ENCODE results near the gene DBX2. TPM values are rescaled to one million over a fixed set of nuclear protein-coding genes. Genes with fewer than 3 reads are reported as not detected.
"Not testable (repeated sequence)": the region's sequence is repeated elsewhere in the genome, so short reads cannot be mapped to it uniquely, and the experiment has no call there.

DBX2 gene
- total RNA-seq = not detected in 2 replicates

GRCh38 chr12:45050751-45051571 is at the start of gene DBX2:
DBX2 (minus strand) TSS chr12:45051099; CDS start chr12:45050927, 172 bp downstream.
- DNase-seq (ENCODE audit: extremely low read depth, low read depth, low spot score) = no peak

- no peak for DNase-seq (ENCODE audit: extremely low read depth, low read depth, low spot score)
Measured at GRCh38 chr12:45098766-45099165, 47.9 kb upstream of the DBX2 start.

- DNase-seq (ENCODE audit: extremely low read depth, low read depth, low spot score) = not testable (repeated sequence)
Measured at GRCh38 chr12:45095417-45095816, 44.5 kb upstream of the DBX2 start.

DNA sequence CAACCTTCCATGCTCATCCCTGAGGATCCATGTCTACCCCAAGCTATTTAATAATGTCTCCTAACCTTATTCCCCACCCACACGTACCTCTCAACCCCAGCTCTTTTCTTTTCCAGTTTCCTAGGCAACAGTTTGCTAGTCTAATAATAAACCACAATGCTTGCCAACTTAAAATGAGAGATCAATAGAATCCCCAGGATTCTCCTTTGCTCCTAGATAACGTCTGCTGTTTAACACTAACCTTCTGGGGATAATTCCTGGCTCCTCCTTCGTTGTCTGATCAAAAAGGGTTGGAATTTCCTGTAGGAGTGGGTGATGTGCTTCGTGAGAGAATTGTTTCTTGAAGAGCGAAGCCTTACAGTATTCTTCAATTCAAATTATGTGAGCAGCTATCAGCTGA is 42.2 kb upstream of the DBX2 start:
- no peak for DNase-seq (ENCODE audit: extremely low read depth, low read depth, low spot score)

DNA sequence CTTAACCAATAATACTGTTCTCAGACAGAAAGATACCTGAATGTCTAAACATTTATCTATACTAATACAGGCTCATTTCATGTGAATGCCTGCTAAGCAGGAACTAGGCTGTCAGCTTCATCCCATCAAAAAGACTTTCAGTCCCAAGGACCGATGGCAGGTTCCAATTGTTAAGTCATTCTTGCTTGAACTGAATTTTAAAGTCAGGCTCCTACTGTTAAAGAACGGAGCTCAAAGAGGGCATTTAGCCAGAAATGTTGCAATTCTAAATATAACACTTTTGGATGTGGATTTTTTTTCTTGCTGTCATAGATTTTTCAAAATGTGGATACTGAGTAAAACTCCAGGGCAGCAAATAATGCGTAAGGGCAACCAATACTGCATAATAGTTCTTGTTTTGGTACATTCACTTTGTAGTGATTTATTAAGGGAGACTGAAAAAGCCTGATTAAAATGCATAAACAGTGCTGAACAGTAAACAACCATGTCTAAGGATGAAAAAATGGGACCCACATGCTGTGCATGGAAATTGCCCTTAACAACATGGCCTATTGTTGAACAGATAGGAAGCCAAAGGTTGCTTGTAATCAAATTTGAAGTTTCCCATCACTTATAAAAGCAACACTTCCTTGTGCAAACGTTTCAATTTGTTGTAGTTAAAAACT is 38.6 kb upstream of the DBX2 start:
- no peak for DNase-seq (ENCODE audit: extremely low read depth, low read depth, low spot score)

GRCh38 chr12:45088608-45089007 is 37.7 kb upstream of the DBX2 start:
- DNase-seq (ENCODE audit: extremely low read depth, low read depth, low spot score) = no peak

GRCh38 chr12:45084248-45084647 is 33.3 kb upstream of the DBX2 start:
- DNase-seq (ENCODE audit: extremely low read depth, low read depth, low spot score) = not testable (repeated sequence)

DNA sequence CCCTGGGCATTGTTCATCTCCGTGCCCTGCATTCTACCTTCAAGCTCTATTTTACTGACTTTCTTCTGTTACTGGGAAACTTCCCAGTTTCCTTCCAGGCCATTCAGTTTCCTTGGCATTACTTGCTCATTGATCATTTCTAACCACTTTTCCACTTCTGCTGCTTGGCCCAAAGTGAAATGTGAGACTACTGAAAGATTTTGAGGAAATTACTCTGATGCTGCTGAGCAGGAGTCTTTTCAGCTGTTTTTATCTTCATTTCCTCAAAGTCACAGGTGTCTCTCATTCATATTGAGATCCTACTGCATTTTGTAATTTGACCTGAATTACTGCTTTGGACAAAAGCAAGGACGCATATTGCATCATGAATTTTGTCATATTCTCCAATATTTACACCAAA is 26.4 kb upstream of the DBX2 start:
- no peak for DNase-seq (ENCODE audit: extremely low read depth, low read depth, low spot score)

- DNase-seq (ENCODE audit: extremely low read depth, low read depth, low spot score) = no peak
Measured at GRCh38 chr12:45076417-45077026, 25.6 kb upstream of the DBX2 start.

GRCh38 chr12:45075587-45076282 is 24.8 kb upstream of the DBX2 start:
- DNase-seq (ENCODE audit: extremely low read depth, low read depth, low spot score) = no peak

DNA sequence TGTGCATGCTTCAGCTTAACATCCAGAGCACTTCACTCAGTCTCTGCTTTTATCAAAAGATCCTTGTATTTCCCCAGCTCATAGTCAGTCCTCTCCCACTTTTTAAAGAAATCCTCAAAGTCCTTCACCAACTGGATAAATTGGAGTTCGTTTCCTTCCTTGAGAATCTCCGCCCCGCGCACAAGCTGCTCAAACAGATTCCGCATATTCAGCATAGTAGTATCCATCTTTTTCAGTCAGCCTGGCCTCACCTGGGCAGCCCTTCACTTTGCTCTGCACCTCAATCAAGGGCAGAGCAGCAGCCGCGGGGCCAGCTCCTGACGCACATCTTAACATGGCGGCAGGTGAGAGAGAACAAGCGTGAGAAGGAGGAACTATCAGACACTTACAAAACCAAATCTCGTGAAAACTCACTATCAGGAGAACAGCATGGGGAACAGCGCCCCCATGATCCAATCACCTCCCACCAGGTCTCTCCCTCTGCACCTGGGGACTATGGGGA is 14.3 kb upstream of the DBX2 start:
- DNase-seq (ENCODE audit: extremely low read depth, low read depth, low spot score) = no peak

- DNase-seq (ENCODE audit: extremely low read depth, low read depth, low spot score) = no peak
Measured at GRCh38 chr12:45060976-45061375, 10.1 kb upstream of the DBX2 start.

- DNase-seq (ENCODE audit: extremely low read depth, low read depth, low spot score) = no peak
Measured at GRCh38 chr12:45051572-45052125, 750 bp upstream of the DBX2 start.

GRCh38 chr12:45049912-45050750 is 768 bp downstream of the DBX2 start:
- no peak for DNase-seq (ENCODE audit: extremely low read depth, low read depth, low spot score)

- DNase-seq (ENCODE audit: extremely low read depth, low read depth, low spot score) = no peak
Measured at GRCh38 chr12:45042599-45042998, 8.3 kb downstream of the DBX2 start.

- no peak for DNase-seq (ENCODE audit: extremely low read depth, low read depth, low spot score)
Measured at GRCh38 chr12:45040977-45041376, 9.9 kb downstream of the DBX2 start.

- no peak for DNase-seq (ENCODE audit: extremely low read depth, low read depth, low spot score)
Measured at GRCh38 chr12:45039757-45040156, 11.1 kb downstream of the DBX2 start.

- DNase-seq (ENCODE audit: extremely low read depth, low read depth, low spot score) = no peak
Measured at GRCh38 chr12:45034861-45035265, 16.0 kb downstream of the DBX2 start.

DNA sequence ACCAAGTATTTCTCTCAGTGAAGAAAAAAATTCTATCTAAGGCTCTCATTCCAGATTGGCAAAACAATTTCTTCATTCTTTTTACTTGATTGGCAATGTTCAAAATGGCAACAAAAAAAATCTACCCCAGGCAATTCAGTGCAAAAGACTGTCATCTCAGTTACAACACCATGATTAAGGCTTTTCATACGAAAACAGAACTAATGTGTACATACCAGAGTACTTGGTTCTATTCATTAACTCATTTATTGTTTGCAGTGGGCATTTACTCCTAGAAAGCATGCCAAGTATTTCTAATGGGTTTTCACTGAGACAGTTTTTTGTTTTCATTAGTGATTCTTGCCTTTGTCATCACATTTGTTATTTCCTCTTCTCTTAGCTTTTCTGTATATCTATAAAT is 33.0 kb downstream of the DBX2 start:
- no peak for DNase-seq (ENCODE audit: extremely low read depth, low read depth, low spot score)

DNA sequence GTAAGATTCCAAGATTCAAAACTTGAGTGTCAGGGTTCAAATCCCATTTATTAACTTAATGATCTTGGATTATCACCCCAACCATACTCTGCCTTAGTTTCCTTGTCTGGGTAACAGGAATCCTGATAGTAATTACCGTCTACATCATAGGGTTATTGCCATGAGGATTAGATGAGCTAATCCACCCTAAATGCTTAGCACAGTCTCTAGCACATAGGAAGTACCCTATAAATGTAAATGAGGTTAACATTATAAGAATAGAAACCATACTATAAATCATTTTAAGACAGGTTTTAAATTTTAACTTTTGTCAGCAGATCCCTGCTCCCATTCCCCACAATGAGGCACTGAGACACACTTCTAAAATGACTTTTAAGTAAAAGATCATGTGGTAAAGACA is 36.5 kb downstream of the DBX2 start:
- DNase-seq (ENCODE audit: extremely low read depth, low read depth, low spot score) = no peak

Measured in glomerular endothelial cell (primary cell).